ENCODE results near the gene OR4D10. TPM values are rescaled to one million over a fixed set of nuclear protein-coding genes. Genes with fewer than 3 reads are reported as not detected.

The OR4D10 gene
- not detected in 2 replicates for total RNA-seq (2014; rRNA removed; shearing (Covaris generic))
- polyA plus RNA-seq (2016; fragmentation: Nextera tagmentation; extraction: Ambion mirVana) = not detected in 2 replicates
- long read RNA-seq = 0 reads

GRCh38 chr11:59473015-59473414, at the start of gene OR4D10:
Gene OR4D10, plus strand, starts transcription at chr11:59473315. Its CDS starts 4,115 bp downstream, at chr11:59477430.
- Histone ChIP-seq H3K4me2 (no peak within 1 kb of the TSS), H3K4me3 (no peak within 1 kb of the TSS), H3K27me3 (ENCODE audit: insufficient read depth) (no peaks in the 10 kb centered on the region), H4K20me1 (replicated peaks; ENCODE audit: insufficient read depth) (no peaks in the 10 kb centered on the region), H3F3A (replicated peaks; ENCODE audit: low read depth) (no peaks in the 10 kb centered on the region), H3K9me2 (ENCODE audit: insufficient read depth) (no peaks in the 10 kb centered on the region), H3K27ac (ENCODE audit: low read depth) (no peak within 1 kb of the TSS), H3K36me3 (ENCODE audit: insufficient read depth) (no peaks in the 10 kb centered on the region), H3K79me2 (replicated peaks; ENCODE audit: insufficient read depth) (no peaks in the 10 kb centered on the region), H3K4me1 (ENCODE audit: insufficient read depth) (no peaks in the 10 kb centered on the region), H2AFZ (no peak within 1 kb of the TSS)
- no peaks in the 10 kb centered on the region for H3K36me3 Mint-ChIP-seq (ENCODE audit: low read depth)
- TF ChIP-seq ZNF114 (CRISPR knock-in tag; IDR thresholded peaks at IDR 0.05) = no peak
- TF ChIP-seq ETS1 (IDR thresholded peaks at IDR 0.05) = no peak
- TF ChIP-seq ZNF462 (CRISPR knock-in tag; IDR thresholded peaks at IDR 0.05) = no peak
- no peak for TF ChIP-seq CTCF (conservative IDR thresholded peaks at IDR 0.05; ENCODE audit: low read depth in 2 of 2)
- TF ChIP-seq ZNF331 (CRISPR knock-in tag; IDR thresholded peaks at IDR 0.05; ENCODE audit: low read depth) = no peak
- no peak for TF ChIP-seq CREB1 (CRISPR knock-in tag; IDR thresholded peaks at IDR 0.05; ENCODE audit: low read depth)
- no peak for TF ChIP-seq REST (IDR thresholded peaks at IDR 0.05; ENCODE audit: unreplicated experiment)
- TF ChIP-seq EZH2 (IDR thresholded peaks at IDR 0.05; ENCODE audit: low read depth, unreplicated experiment) = no peak
- no peak for TF ChIP-seq JUNB (IDR thresholded peaks at IDR 0.05; ENCODE audit: unreplicated experiment)
- TF ChIP-seq EZH2phosphoT487 (IDR thresholded peaks at IDR 0.05; ENCODE audit: unreplicated experiment) = no peak
- peaks cover 2% of the 10 kb centered on the region for H3K27me3 Mint-ChIP-seq (ENCODE audit: insufficient read depth, low read depth, poor library complexity)
- DNase-seq (ENCODE audit: low spot score) = no peak
- H3K27ac Mint-ChIP-seq = no peak within 1 kb of the TSS
- no peak for ATAC-seq
- no peaks in the 10 kb centered on the region for H3K9me3 Mint-ChIP-seq
- H3K4me1 Mint-ChIP-seq = no peaks in the 10 kb centered on the region
- no peak within 1 kb of the TSS for H3K4me3 Mint-ChIP-seq
